Measurements from ENCODE around the gene JARID2. TPM values are rescaled to one million over a fixed set of nuclear protein-coding genes. Genes with fewer than 3 reads are reported as not detected.

Gene JARID2
- total RNA-seq, 2 experiments from 2014 or later, result 19.0 to 19.5 TPM

DNA sequence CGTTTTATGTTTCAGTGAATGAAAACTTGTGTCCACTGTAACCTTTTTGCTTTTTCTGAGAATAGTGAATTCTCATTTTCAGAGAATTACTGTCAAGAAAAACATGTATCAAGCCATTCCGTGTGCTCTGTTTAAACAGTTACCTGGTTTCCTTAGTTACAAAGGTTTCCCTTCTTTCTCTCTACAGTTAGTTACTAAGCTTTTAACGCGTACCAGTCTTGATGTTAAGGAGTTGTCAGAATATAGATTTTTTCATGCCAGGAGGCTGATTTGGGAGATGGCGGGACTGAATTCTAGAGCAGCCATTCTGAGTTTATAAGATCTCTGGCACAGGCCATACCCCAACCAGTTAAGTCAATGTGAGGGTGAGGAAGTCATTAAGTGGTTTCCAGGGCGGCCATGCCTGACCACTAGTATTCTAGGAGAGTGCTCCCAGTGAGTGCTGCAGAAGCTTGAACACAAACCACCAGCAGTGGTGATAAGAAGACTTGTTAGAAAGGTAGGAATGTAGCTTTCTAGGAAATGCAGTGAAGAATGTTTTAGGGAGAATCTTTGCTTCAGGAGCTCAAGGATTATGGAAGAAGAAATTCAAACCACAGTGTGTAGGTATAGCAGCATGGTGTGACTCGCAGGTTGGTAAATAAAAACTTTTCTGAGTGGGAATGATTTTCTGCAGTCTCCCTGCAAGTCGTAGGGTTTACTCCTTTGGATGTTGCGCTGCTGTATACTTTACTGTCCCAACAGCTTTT, 112.9 kb downstream of the JARID2 start:
- intact Hi-C loops (cut with micrococcal nuclease; ENCODE audit: unreplicated experiment), result no loop called here
- no peaks in the 10 kb centered on the region for H3K9me3 ChIP-seq (ENCODE audit: low read length)
- peak; percentile 35 for DNase-seq (ENCODE audit: low spot score)
- no peaks in the 10 kb centered on the region for H3K9me2 ChIP-seq (ENCODE audit: insufficient read depth, low read length)
- H3K4me1 ChIP-seq (ENCODE audit: insufficient read depth, low read length, poor library complexity, severe bottlenecking), result peaks cover 28% of the 10 kb centered on the region
- ChIA-PET POLR2A (interaction anchor here (0.6 kb wide), 1 partner anchor 9 kb away, joined by 3 read pairs; no protein-coding TSS in a partner anchor), CTCF (ENCODE audit: unreplicated experiment) (no interaction called here)
- no peak overlapping the region for H2AFZ ChIP-seq (ENCODE audit: low read length)
- no peak overlapping the region for H3K4me2 ChIP-seq (ENCODE audit: low read length)
- peaks cover 32% of the 10 kb centered on the region for H4K20me1 ChIP-seq (ENCODE audit: insufficient read depth, low read length)
- no peaks in the 10 kb centered on the region; the same call in 1 of the 2 replicates for H3K79me2 ChIP-seq (ENCODE audit: insufficient read depth, low read depth, low read length)
- H3K4me3 ChIP-seq (ENCODE audit: low read depth, low read length, poor library complexity, severe bottlenecking), result no peak overlapping the region
- H3K27ac ChIP-seq (ENCODE audit: low read depth, low read length, poor library complexity, severe bottlenecking), result no peak overlapping the region
- H3K36me3 ChIP-seq (ENCODE audit: insufficient read depth, low read length), result no peaks in the 10 kb centered on the region
- TF ChIP-seq, protein P1, sequence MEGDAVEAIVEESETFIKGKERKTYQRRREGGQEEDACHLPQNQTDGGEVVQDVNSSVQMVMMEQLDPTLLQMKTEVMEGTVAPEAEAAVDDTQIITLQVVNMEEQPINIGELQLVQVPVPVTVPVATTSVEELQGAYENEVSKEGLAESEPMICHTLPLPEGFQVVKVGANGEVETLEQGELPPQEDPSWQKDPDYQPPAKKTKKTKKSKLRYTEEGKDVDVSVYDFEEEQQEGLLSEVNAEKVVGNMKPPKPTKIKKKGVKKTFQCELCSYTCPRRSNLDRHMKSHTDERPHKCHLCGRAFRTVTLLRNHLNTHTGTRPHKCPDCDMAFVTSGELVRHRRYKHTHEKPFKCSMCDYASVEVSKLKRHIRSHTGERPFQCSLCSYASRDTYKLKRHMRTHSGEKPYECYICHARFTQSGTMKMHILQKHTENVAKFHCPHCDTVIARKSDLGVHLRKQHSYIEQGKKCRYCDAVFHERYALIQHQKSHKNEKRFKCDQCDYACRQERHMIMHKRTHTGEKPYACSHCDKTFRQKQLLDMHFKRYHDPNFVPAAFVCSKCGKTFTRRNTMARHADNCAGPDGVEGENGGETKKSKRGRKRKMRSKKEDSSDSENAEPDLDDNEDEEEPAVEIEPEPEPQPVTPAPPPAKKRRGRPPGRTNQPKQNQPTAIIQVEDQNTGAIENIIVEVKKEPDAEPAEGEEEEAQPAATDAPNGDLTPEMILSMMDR (conservative IDR thresholded peaks at IDR 0.05; ENCODE audit: low read length), result no peak
- no peak for TF ChIP-seq EZH2phosphoT487 (IDR thresholded peaks at IDR 0.05; ENCODE audit: borderline replicate concordance, low read depth, low read length)
- no TSS peak for BruUV-seq (replicated peaks)

DNA sequence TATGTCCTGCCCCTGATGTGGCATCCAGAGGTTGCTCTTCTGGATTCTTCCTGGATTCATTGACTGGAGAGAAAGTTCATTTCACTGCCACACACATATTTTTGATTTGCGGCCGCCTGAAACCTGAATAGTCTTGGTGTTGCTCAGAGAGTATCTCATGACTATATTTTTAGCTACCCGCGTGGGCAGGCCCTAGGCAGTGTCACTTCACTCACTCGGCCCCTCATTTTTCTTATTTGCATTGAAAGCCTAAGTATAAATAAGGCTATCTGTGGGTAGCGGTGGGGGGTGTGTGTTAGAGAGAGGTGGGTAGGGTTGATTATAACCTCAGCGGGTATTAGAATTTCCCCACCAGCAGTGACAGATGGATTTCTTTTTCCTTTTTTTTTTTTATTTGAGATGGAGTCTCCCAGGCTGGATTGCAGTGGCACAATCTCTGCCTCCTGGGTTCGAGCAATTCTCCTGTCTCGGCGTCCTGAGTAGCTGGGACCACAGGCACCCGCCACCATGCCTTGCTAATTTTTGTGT, 113.5 kb downstream of the JARID2 start:
- BruUV-seq (replicated peaks), result no TSS peak
- Histone ChIP-seq H3K36me3 (ENCODE audit: insufficient read depth, low read length) (no peaks in the 10 kb centered on the region), H3K27ac (ENCODE audit: low read depth, low read length, poor library complexity, severe bottlenecking) (no peak overlapping the region), H4K20me1 (ENCODE audit: insufficient read depth, low read length) (peaks cover 33% of the 10 kb centered on the region), H3K4me2 (ENCODE audit: low read length) (no peak overlapping the region), H3K4me3 (ENCODE audit: low read depth, low read length, poor library complexity, severe bottlenecking) (no peak overlapping the region), H3K9me3 (ENCODE audit: low read length) (no peaks in the 10 kb centered on the region), H3K4me1 (ENCODE audit: insufficient read depth, low read length, poor library complexity, severe bottlenecking) (peaks cover 34% of the 10 kb centered on the region), H2AFZ (ENCODE audit: low read length) (no peak overlapping the region), H3K9me2 (ENCODE audit: insufficient read depth, low read length) (no peaks in the 10 kb centered on the region), H3K79me2 (ENCODE audit: insufficient read depth, low read depth, low read length) (no peaks in the 10 kb centered on the region; the same call in 1 of the 2 replicates)
- intact Hi-C loops (cut with micrococcal nuclease; ENCODE audit: unreplicated experiment), result no loop called here
- ChIA-PET CTCF (ENCODE audit: unreplicated experiment) (no interaction called here), POLR2A (interaction anchor here (0.7 to 0.9 kb wide), 2 partner anchors 11 to 14 kb away, joined by 3 read pairs; no protein-coding TSS in a partner anchor)
- TF ChIP-seq EZH2phosphoT487 (IDR thresholded peaks at IDR 0.05; ENCODE audit: borderline replicate concordance, low read depth, low read length), result no peak
- TF ChIP-seq, protein P1 (conservative IDR thresholded peaks at IDR 0.05; ENCODE audit: low read length), result no peak
- DNase-seq (ENCODE audit: low spot score), result no peak

DNA sequence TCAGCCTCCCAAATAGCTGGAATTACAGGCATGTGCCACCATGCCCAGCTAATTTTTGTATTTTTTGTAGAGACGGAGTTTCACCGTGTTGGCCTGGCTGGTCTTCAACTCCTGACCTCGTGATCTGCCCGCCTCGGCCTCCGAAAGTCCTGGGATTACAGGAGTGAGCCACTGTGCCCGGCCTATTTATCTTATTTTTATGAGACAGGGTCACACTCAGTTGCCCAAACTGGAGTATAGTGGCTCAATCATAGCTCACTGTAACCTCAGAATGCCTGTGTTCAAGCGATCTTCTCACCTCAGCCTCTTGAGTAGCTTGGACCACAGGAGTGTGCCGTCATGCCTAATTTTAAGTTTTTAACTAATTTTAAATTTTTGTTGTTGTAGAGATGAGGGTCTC, 114.4 kb downstream of the JARID2 start:
- CTCF ChIA-PET (ENCODE audit: unreplicated experiment), result no interaction called here
- intact Hi-C loops (cut with micrococcal nuclease; ENCODE audit: unreplicated experiment), result no loop called here

More for the DNA sequence above, 114.4 kb downstream of the JARID2 start:
- no peaks in the 10 kb centered on the region for H3K9me2 ChIP-seq (ENCODE audit: insufficient read depth, low read length)
- no peak overlapping the region for H3K4me3 ChIP-seq (ENCODE audit: low read depth, low read length, poor library complexity, severe bottlenecking)
- H4K20me1 ChIP-seq (ENCODE audit: insufficient read depth, low read length), result peaks cover 28% of the 10 kb centered on the region
- H3K4me1 ChIP-seq (ENCODE audit: insufficient read depth, low read length, poor library complexity, severe bottlenecking), result peaks cover 34% of the 10 kb centered on the region
- BruUV-seq (replicated peaks), result no TSS peak
- TF ChIP-seq EZH2phosphoT487 (IDR thresholded peaks at IDR 0.05; ENCODE audit: borderline replicate concordance, low read depth, low read length), result no peak
- TF ChIP-seq, protein P1 (conservative IDR thresholded peaks at IDR 0.05; ENCODE audit: low read length), result no peak
- no peaks in the 10 kb centered on the region for H3K9me3 ChIP-seq (ENCODE audit: low read length)
- no peak overlapping the region for H3K27ac ChIP-seq (ENCODE audit: low read depth, low read length, poor library complexity, severe bottlenecking)
- H3K4me2 ChIP-seq (ENCODE audit: low read length), result no peak overlapping the region
- H3K36me3 ChIP-seq (ENCODE audit: insufficient read depth, low read length), result no peaks in the 10 kb centered on the region
- no peak for DNase-seq (ENCODE audit: low spot score)
- no peak overlapping the region for H2AFZ ChIP-seq (ENCODE audit: low read length)
- H3K79me2 ChIP-seq (ENCODE audit: insufficient read depth, low read depth, low read length), result no peaks in the 10 kb centered on the region; the same call in 1 of the 2 replicates
- POLR2A ChIA-PET, result interaction anchor here (0.7 to 0.9 kb wide), 2 partner anchors 12 to 15 kb away, joined by 3 read pairs; no protein-coding TSS in a partner anchor
